GM19328 (cell line): ENCODE results near the gene SPOP.

ENCODE experiments used
- ATAC-seq: cut with Tn5 transposase; IDR thresholded peaks from one replicate; pipeline ENCODE4 v1.9.1; 2021; ENCODE audit warnings: mild to moderate bottlenecking, moderate library complexity; ENCODE audit not compliant: unreplicated experiment

SPOP gene

GRCh38 chr17:49588726-49589576 is 88.9 kb downstream of the SPOP start:
- no peak for ATAC-seq

- no peak for ATAC-seq
Measured at GRCh38 chr17:49588312-49588711, 89.6 kb downstream of the SPOP start.

GRCh38 chr17:49587366-49588073 is 90.4 kb downstream of the SPOP start:
- no peak for ATAC-seq

DNA sequence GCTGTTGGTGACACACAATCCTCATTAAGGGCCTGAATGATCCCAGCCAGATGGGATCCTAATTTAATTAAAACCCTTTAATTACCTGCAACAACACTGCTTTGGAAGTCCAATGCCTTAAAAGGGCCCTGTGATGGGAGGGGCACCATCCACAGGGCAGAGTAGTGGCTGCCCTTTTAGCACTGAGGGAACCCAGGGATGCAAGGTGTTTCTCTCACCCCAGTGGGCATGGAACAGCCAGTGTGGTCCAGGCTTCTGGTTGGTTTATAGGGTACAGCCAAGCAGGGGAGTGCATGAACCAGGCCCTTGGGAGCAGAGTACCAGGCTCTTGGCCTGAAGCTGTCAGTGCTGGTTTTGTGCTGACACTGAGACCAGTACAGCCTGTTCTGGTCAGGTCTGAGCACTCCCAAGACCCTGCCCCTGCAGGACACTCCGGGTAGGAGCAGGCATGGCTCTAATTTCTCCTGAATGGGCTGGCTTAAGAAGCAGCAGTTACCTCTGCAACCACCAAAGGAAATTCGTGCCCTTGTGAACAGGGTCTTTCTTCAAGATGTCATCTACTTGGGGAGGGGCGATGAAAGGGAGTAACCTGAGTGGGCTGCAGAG is 92.4 kb downstream of the SPOP start:
- no peak for ATAC-seq

DNA sequence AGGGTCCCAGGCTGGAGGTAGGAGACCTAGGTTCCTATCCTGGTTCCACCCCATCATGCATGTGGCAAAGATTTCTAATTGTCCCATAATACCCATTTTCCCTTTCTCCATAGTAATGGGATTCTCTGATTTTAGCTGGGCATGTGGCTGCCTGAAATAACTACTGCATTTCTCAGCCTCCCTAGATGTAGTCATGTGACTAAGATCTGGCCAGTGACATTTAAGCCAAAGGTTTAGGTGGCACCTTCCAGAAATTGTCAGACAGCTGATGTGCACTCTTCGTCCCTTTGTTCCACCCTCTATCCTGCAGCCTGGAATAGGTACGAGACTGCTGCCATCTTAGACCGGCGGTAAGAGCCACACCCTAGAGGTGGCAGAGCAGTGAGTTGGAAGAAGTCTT is 94.0 kb downstream of the SPOP start:
- no peak for ATAC-seq

DNA sequence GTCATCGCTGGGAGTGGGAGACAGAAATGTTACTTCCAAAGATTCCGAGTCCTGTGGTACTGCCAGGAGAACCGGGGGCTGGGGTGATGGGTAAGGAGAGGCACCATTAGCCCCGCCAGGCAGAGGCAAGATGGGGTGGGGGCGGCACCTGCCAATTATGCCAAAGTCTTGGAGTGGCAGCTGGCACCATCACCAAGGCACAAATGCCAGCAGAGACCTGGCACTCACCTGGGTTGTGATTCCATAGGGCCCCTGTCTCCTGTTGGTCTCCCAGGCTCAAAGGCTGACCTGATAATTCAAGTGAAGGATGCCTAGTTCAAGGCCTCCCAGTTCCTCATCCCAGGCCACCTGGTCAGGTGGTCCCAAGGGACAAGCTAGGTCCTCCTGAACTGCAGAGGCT is 94.7 kb downstream of the SPOP start:
- ATAC-seq = no peak

DNA sequence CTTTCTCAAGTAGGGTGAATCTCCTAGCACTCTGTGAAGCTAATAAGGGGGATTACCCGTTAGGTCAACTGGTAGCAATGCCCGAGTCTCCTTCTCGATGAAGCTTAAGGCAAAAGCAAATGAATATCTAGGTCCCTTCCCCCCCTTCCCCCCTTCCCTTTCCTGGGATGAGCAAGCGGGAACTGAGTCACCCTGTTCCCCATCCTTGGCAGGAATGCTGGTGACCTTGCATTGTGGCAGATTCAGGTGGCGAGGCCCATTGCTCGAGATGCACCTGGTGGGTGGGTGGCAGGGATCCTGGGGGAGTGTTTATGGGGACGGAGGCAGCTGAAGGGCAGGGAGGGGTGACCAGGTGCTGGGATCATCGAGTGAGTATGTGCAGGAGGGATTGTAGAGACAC is 95.1 kb downstream of the SPOP start:
- no peak for ATAC-seq

GRCh38 chr17:49582055-49582722 is 95.7 kb downstream of the SPOP start:
- no peak for ATAC-seq

- ATAC-seq = no peak
Measured at GRCh38 chr17:49581648-49581998, 96.3 kb downstream of the SPOP start.

DNA sequence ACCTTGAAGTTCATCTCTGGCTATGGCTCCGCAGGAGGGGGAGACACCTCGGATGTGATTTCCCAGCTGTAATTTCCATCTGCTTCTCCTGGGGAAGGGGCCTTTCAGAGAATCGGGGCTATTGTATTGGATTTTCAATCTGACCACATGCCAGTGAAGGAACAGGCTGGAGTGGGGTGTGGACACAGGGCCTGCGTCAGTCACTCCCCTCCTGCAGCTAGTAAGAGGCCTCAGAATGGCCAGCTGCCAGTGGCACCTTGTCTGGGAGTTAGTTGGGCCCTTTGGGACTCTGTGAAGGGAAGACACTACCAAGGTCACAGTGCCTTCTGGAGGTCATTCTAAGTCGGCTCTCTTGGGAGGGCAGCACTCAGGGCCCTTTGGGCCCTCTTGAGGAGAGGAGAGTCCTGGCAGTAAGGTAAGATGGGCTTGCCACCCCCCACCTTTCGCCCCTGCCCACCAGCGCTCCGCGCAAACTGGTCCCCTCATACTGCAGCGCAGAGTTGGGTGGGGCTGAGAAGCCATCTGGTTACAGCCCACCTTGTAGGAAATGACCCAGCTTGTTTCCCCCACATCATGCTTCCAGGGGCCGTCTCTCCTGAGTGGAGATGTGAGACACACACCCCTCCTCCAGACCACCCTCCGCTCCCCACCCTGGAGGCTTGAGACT is 96.8 kb downstream of the SPOP start:
- no peak for ATAC-seq

DNA sequence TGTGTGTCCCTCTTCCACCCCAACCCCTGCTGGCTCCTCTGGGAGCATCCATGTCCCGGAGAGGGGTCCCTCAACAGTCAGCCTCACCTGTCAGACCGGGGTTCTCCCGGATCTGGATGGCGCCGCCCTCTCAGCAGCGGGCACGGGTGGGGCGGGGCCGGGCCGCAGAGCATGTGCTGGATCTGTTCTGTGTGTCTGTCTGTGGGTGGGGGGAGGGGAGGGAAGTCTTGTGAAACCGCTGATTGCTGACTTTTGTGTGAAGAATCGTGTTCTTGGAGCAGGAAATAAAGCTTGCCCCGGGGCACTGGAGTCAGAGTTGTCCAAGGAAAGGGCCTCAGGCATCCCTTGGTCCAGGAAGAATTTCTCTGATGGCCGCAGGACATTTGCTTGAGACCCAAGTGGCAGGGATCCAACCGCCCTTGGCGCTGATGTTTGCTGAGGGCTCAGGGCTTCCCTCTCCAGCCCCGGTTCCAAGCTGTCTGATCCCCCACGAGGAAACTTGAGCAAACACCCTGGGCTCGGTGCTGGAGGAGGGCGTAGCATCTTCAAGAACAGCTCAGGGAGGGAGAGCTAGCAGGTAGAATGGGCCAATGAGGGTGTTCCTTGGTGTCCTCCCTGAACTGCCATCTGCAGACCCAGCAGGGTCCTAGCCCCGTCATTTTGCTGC is 97.7 kb downstream of the SPOP start:
- no peak for ATAC-seq

GRCh38 chr17:49579522-49579921 is 98.4 kb downstream of the SPOP start:
- no peak for ATAC-seq

GRCh38 chr17:49578952-49579500 is 98.9 kb downstream of the SPOP start:
- ATAC-seq = no peak

- no peak for ATAC-seq
Measured at GRCh38 chr17:49578414-49578813, 99.5 kb downstream of the SPOP start.

- ATAC-seq = no peak
Measured at GRCh38 chr17:49577963-49578362, 99.9 kb downstream of the SPOP start.

GRCh38 chr17:49577650-49577934 is 100.3 kb downstream of the SPOP start:
- ATAC-seq = no peak

DNA sequence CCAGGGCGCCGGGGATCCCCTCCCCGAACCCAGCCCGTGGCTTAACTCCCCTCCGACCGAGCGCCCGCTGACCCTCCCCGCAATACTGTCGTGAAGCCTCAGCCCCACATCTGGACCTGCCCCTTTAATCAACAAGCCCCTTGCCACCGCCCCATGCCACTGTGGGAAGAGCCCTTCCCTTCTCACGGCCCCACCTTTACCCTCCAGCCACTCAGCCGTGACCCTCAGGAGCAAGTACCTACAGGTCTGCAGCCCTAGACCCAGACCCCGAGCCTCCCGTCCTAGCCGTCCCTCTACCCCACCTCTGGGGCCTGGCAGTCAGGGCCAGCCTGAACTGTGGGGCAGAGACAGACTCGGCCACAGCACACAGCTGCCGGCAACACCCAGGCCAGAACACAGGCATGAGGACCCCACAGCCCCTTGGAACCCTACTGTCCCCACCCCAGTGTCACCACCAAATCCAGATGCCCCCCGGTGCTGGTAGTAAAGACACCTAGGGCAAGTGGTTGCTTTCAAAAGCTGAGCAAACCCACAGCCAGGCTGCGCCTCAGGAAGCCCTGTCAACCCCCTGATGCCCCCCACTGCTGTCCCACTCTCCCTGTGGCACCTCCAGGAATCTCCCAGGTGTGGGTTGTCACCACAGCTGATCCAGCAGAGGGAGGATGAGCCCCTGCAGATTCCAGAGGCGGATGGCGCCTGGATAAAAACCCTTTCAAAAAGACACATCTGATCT is 100.8 kb downstream of the SPOP start:
- ATAC-seq = no peak

DNA sequence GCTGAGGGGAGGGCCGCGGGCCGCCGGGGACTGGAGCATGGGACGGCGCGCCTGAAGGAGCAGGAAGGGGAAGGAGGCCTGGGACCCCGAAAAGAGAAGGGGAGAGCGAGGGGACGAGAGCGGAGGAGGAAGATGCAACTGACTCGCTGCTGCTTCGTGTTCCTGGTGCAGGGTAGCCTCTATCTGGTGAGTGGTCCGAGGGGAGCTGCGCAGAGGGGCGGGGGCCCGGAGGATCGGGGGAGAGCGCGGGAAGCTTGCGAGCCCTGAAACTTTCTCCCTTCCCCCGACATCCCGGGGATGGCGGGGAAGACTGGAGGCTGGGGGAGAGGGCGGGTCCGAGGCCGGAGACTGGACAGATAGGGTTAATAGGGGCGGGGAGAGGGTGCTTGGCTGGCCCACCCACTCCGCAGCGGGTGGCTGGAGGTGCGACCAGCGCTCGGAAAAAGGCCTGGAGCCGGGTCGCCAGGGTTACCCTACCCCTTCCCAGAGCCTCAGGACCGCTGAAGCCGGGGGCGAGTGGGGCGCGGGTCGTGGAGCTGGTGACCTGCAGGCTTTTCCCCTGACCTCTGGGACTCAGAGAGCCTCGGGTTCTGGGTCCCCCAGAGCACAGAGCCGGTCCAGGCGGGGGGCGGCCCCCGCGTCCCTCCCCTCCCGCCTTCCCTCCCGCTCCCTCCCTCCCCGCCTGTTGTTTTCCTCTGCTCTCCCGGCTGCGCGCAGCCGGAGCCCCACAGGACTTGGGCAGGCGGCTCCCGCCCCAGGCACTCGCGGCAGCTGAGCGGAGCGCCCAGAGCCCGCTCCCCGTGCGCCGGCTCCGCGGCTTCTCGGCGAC is 101.6 kb downstream of the SPOP start:
- no peak for ATAC-seq

- no peak for ATAC-seq
Measured at GRCh38 chr17:49575679-49576087, 102.2 kb downstream of the SPOP start, which contains the start of gene NXPH3. Gene NXPH3, plus strand, starts transcription at chr17:49575871. Its CDS starts 349 bp downstream, at chr17:49576220.
